Renal pelvis (tissue), 4 donors: ENCODE measurements around the gene ELOVL1. TPM values are rescaled to one million over a fixed set of nuclear protein-coding genes. Genes with fewer than 3 reads are reported as not detected.

Source experiments
- DNase-seq: peaks from one replicate; pipeline ENCODE4 v3.0.0-alpha.2; 2013
- polyA plus RNA-seq, 3 donors: library from polyadenylated mRNA; unstranded; fragments of 120-200 nt; gene quantifications; one replicate each; pipeline ENCODE4 v1.2.1, GENCODE V29; 2013; ENCODE audit not compliant: insufficient read length in 3 of 3

Gene ELOVL1
- polyA plus RNA-seq, 3 donors, result 85.4 to 92.0 (median 88.8) TPM

DNA sequence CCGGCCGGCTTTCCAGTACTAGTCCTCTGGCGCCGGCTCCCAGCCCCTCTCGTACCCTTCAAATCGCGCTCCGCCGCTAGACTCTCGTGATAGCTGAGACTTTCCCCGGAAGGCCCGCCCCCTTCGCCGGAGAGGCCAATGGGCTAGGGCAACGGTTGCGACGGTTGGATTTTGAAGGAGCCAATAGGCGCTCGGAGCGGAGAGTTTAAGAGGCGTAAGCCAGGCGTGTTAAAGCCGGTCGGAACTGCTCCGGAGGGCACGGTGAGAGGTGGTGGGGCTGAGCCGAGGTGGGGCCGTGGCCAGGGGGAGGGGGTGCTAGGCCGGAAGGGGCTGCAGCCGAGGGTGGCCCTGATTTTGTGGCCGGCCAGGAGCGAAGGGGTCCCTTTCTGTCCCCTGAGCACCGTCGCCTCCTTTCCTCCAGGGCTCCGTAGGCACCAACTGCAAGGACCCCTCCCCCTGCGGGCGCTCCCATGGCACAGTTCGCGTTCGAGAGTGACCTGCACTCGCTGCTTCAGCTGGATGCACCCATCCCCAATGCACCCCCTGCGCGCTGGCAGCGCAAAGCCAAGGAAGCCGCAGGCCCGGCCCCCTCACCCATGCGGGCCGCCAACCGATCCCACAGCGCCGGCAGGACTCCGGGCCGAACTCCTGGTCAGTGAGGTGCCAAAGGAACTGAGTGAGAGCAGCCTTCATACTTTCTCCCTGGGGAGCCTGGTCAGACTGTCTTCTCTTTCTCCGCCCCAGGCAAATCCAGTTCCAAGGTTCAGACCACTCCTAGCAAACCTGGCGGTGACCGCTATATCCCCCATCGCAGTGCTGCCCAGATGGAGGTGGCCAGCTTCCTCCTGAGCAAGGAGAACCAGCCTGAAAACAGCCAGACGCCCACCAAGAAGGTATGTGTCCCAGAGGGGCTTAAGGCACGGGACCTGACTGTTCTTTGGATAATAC, 8.8 kb downstream of the ELOVL1 start, which contains the start of gene CDC20:
Gene CDC20 (plus strand): TSS at position 236 of the 948 bp plus-strand sequence. CDS start 235 bp downstream, at position 471.
- DNase-seq, result peak; percentile 98

DNA sequence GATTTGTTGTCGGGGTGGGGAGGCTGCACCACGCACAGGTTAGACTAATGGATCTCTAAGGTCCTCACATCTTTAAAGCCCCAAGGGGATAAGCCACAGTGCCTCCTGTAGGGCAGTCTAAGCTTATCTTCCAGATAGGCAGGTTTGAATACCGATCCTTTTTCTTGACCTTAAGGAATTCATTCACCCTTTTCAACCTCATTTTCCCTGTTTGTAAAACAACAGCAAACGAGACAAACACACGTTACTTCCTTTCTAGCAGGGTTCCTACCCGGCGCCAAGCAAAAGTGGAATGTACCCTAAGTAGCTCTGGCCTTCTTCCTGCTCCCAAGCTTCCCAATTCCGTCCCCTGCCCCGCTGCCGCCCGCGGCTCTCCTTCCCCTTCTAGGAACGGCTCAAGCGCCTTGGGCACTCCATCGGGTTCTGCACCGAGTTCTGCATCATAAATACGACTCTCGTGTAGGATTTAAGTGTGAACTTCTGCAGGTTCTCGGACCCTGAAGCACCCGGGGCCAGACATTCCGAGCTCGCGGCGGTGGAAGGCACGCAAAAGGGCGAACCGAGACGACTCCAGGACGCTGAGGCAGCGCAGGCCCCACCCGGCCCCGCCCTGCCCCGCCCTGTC, 9.6 kb downstream of the ELOVL1 start:
- peak; percentile 35 for DNase-seq

DNA sequence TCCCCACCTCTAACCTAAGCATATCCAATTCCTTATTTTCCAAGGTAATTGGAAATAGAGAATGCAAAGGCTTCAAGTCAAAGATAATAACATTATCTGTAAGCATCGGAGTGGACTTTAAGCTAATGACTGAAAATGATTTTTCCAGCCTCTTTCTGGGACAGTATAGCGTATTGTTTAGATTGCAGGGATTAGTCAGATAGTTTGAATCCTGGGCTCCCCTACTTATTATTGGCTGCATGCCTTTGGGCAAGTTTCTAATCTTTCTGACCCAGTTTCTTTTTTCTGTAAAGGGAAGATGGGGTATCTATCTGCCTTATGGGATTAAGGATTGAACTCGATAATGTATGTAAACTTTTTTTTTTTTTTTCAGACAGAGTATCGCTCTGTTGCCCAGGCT, 10.6 kb downstream of the ELOVL1 start:
- no peak for DNase-seq

DNA sequence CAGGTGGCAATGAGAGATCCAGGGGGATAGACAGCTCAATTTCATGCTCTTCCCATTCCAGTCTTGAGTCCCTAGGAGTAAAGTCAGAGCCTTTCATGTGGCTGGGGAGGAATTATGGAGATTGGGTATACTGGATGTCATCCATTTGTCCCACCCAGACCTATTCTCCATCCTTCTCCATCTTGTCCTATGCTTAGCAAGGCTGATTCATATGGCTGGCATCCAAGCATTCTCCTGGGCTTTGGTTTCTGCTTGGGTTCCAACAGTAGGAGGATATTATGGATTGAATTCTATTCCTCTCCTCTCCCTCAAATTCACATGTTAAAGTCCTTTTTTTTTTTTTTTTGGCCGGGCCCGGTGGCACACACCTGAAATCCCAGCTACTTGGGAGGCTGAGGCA, 12.9 kb downstream of the ELOVL1 start:
- DNase-seq, result no peak

DNA sequence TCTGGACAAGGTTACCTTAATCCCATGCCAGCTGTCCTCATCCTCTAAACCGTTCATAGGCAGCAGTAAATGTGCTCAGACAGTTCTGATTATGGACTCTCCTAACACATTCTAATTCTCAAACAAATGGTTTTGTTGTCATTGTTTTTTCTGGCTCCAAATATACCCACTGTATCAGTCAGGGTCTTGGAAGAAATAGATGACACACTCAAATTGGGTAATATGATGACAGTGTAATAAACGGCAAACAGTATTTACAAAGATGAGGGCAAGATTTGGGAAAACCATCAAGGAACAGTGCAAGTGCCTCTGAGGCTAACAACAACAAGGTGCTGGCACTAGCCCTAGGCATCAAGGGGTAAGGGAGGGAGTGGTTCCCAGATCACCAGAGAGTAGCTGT, 13.3 kb downstream of the ELOVL1 start:
- DNase-seq, result no peak

DNA sequence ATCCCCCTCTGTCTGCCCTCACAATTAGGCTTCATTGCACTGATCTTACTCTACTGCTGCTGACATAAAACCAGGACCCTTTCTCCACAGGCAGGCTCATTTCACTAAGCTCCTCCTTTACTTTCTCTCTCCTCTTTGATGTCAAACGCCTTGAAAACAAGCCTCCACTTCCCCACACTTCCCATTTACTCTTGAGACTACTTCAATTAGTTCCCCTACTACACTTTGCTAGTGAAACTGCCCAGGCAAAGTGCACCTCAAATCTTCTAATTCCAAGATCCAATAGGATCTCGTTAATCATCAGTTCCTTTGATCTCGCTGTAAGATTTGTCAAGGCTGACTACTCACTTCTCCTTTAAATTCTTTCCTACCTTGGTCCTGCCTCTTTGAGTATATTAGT, 14.9 kb downstream of the ELOVL1 start:
- no peak for DNase-seq

DNA sequence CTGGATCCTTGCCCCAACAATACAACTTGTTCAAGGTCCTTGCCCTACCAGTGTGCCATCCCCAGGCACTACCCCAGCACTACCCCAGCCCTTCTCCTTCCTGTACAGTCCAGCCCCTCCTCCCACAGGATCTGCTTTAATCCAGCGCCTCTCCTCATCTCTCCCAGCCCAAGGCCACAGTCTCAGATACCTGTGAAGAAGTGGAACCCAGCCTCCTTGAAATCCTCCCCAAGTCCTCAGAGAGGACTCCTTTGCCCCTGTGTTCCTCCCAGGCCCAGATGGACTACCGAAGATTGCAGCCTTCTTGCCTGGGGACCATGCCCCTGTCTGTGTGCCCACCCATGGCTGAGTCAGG, 15.5 kb downstream of the ELOVL1 start:
- no peak for DNase-seq

DNA sequence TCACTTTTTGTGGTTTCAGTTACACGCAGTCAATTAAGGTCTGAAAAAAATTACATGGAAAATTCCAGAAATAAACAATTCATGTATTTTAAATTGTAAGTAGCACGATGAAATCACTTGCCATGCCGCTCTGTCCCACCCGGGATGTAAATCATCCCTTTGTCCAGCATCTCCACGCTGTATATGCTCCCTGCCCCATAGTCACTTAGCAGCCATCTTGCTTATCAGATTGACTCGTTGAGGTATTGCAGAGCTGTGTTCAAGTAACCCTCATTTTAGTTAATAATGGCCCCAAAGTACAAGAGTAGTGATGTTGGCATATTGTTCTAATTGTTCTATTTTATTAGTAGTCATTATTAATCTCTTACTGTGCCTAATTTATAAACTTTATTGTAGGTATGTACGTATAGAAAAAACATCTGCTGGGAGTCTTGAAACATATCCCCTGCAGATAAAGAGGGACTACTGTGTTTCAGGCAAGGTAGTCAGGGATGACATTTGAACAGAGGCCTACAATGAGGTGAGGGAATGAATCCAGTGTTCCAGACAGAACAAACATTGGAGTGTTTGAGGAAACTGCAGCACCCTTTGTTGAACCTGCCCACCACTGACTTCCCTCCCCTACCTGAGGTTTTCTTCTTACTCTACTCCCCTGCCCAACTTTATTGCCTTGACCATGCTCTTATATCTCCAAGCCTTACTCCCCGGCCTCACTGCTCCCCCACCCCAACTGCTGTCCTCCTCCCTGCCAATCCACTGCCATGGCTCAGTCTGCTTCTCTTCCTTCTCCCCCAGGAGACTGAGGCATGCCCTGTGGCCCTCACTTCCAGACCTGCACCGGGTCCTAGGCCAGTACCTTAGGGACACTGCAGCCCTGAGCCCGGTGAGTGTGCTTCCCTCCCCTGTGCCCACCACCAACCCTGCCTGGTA, 16.1 kb downstream of the ELOVL1 start:
- DNase-seq, result no peak

DNA sequence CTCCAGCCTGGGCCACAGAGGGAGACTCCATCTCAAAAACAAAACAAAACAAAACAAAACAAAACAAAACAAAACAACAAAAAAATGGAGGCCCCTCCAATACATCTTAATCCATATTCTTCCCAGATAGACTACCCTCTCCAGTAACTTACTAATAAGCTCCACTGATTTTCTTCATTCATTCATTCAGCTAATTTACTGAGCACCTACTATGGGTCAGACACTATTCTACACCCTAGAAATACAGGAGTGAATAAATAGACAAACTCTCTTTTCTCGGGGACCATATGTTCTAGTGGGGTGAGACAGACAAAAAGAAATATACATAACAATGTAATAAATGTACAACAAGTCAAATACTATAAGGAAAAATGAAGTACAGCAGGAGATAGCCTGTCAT, 16.8 kb downstream of the ELOVL1 start:
- no peak for DNase-seq

DNA sequence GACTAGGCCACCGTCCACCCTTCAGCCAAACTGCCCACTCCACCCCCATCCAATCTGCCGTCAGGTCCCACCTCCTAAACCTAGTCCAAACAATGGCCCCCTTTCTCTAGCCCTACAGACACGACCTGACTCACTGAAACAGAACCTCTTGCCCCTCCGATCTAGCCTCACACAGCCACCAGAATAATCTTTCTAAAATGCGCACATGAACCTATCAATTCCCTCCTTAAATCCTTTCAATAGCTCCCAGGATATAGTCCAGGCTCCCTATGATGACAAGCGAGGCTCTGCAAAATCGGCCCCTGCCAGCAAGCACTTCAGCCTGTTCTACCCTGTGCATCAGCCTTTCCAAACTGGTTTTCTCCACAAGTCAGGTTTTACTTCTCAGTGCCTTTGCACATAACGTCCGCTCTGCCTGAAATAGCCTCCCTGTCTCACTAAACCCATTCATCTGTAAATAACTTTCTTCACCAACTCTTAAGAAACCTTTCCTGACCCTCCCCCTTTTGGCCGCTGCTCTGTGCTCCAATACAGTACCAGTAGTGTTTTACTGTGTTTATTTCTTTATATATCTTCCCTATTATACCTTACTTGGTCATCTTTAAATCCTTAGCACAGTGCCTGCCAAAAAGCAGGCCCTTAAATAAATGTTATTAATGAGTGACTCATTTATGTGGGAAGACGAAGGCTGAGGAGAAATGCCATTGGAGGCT, 18.1 kb downstream of the ELOVL1 start:
- no peak for DNase-seq

DNA sequence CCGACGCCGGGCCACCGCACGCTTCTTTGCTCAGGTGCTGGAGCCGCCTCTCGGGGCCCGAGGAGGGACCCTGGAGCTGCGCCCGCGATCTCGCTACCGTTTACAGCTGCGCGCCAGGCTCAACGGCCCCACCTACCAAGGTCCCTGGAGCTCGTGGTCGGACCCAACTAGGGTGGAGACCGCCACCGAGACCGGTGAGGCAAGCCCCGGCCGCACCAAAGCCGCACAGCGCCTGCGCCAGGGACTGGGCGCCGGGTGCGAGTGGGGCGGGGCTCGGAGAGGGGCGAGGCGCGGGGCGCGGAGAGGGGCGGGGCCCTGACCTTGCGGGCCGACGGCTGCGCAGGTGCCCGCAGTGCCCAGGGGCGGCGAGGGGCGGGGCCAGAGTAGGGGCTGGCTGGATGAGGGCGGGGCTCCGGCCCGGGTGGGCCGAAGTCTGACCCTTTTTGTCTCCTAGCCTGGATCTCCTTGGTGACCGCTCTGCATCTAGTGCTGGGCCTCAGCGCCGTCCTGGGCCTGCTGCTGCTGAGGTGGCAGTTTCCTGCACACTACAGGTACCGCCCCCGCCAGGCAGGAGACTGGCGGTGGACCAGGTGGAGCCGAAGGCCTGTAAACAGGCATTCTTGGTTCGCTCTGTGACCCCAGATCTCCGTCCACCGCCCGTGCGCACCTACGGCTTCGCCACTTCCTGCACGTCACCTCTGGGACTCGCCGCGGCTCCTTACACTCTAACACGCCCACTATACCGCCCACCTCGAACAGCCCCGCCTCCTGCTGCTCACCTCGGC, 18.8 kb downstream of the ELOVL1 start:
- peak; percentile 86 for DNase-seq

DNA sequence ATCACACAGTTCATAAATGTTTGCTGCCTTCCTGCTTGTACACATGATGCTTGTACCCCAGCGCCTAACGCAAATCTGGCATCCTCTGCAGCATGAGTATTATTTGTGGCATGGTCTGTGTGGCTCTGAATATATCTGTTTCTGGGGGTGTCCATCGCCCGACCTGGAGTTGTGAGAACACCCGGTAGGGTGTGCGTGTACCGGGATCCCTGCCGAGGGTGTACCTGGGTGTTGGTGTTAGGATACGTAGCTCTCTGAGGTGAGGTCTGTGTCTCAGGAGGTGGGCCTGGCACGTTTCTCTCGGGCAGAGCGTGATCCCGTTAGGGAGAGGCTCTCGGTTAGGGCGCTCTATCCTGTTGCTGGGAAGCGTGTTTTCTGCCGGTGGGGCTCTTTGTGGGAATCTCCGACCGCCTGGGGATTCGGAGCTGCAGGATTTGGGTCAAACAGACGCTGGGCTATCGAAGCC, 19.4 kb downstream of the ELOVL1 start:
- no peak for DNase-seq

DNA sequence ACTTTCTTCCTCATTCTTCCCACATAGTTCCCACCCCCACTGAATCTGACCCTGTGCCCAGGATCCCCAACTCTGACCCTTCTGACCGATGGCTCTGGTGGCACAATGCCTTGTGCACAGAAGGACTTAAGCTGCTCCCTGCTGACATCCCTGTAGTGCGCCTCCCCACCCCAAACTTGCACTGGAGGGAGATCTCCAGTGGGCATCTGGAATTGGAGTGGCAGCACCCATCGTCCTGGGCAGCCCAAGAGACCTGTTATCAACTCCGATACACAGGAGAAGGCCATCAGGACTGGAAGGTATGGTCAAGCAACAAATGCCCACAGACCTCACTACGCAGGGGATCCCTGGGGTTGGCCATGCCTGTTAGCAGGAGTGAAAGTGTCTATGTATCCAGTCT, 21.2 kb downstream of the ELOVL1 start:
- DNase-seq, result no peak

DNA sequence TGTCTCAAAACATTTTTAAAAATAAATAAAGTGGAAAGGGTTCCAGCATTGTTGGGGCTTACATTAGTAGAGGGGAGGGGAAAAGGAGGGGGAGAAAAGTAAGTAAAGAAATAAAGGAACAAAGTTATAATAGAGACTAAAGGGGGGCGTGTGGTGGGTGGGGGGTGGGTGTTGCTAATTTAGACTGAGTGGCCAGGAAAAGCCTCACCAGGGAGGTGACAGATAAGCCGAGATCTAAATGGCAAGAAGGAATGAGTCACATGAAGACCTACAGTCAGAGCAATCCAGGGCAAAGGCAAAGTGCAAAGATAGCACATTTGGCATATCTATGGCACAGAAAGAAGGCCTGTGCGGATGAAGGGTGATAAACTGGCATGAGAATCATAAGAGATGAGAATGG, 22.7 kb downstream of the ELOVL1 start:
- DNase-seq, result no peak

DNA sequence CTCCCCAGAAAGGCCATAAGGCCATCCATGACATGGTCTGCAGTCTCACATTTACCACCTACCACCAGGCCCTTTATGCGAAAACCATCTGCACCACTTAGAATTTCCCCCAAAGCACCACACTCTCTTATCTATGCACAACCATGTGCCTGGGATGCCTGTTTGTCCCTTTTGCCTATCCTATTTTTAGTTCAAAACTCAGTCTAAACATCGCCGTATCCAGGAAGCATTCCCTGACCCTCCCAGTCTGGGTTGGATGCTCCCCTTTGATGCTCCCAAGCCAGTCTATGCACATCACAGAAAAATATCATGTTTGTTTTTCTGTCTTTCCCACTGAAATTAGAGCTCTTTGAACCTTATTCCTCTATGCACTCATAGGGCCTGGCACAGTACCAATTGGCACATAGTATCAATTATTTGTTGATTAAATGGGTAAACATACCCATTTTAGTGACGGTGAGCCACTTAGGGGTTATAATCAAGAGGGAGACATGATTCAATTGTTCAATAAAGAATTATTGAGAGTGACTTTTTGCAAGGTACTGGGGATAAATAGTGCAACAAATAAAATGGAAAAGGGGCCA, 23.5 kb downstream of the ELOVL1 start:
- no peak for DNase-seq

DNA sequence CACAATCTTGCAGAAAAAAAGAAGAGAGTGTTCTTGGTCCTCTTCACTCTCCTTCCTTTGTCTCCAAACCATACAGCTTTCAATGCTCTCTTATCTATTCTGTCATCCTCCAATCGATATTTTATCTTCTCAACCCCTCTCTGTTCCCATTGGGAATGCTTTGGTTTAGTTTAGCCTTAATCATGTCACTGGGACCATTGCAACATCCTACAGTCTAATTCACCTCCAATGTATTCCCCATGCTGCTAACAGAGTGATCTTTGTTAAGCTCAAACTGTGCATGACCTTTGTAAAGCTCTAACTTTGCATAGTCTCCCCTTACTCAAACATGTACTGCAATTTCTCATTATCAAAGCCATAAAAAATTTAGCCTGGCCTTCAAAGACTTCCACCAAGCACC, 27.3 kb downstream of the ELOVL1 start:
- DNase-seq, result no peak

DNA sequence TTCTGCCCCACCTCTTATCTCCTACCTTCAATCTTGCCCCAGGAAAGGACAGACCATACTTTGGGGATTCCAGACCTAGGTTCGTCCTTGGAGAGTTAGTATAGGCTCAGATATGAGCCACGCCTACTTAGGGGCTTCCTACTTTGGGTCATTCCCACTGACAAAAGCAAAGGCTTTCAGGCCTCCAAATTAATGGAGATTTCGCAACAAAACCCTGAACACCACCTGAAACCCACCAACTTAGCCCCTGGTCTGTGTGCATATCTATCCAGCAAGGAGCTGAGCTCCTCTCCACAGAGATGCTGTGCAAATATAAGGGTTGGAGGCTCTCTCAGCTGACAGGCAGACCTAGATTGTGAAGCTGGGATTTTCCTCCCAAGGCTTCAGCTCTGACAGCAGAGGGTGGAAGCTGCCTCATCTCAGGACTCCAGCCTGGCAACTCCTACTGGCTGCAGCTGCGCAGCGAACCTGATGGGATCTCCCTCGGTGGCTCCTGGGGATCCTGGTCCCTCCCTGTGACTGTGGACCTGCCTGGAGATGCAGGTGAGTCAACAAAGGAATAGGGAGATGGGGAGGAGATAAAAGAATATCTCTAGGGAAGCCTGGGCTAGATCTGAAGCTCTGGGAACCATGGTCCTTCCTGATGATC, 28.1 kb downstream of the ELOVL1 start:
- DNase-seq, result no peak

DNA sequence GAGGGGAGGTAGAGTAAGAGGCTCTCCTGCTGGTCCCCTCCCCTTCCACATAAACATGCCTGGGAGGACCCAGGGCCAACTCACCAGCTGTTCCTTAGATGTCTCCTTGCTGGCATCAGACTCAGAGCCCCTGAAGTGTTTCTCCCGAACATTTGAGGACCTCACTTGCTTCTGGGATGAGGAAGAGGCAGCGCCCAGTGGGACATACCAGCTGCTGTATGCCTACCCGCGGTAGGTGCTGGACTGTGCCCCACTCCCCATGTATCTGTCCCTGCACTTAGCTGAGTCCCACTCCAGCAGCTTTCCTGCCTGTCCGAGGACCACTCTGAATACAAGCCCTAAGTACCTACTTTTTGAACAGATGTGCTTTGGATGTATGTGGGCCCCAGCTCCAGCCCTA, 29.8 kb downstream of the ELOVL1 start:
- no peak for DNase-seq

DNA sequence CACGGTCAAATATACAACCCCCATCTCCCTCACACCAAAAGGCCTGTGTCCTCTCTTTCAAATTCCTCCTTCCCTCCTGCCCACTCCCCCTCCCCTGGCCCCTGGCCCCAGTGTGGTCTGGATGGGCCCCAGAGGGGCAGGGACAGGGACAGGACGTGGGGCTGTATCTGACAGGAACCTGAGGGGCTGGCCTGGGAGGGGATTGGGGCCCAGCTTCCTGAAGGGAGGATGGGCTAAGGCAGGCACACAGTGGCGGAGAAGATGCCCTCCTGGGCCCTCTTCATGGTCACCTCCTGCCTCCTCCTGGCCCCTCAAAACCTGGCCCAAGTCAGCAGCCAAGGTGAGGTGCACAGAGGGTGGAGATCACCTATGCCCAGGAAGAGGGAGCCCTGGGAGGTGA, 30.2 kb downstream of the ELOVL1 start, which contains the start of gene MPL:
Gene MPL (plus strand): TSS at position 231 of the 400 bp plus-strand sequence. CDS start 31 bp downstream, at position 262.
- DNase-seq, result no peak
